ENCODE measurements around the gene NKIRAS1.
"Not testable (repeated sequence)": the region's sequence is repeated elsewhere in the genome, so short reads cannot be mapped to it uniquely, and the experiment has no call there.

The NKIRAS1 gene

GRCh38 chr3:23920151-23920655 is 3.4 kb upstream of the NKIRAS1 start:
- TF ChIP-seq GLIS3 (CRISPR knock-in tag; IDR thresholded peaks at IDR 0.05) (0 out of 2 replicates have a peak, but pooled peaks have one; percentile 57), ARNTL (CRISPR knock-in tag; IDR thresholded peaks at IDR 0.05; ENCODE audit: borderline replicate concordance, low read depth) (no peak)
- ATAC-seq, result no peak

GRCh38 chr3:23919628-23920027 is 2.8 kb upstream of the NKIRAS1 start:
- ATAC-seq, result no peak
- no peak for TF ChIP-seq PPARA (CRISPR knock-in tag; IDR thresholded peaks at IDR 0.05; ENCODE audit: borderline replicate concordance)
- no peak for TF ChIP-seq ARNTL (CRISPR knock-in tag; IDR thresholded peaks at IDR 0.05; ENCODE audit: borderline replicate concordance, low read depth)
- no peak for TF ChIP-seq ZFP30 (CRISPR knock-in tag; IDR thresholded peaks at IDR 0.05)
- no peak for TF ChIP-seq OSR1 (CRISPR knock-in tag; IDR thresholded peaks at IDR 0.05)
- TF ChIP-seq ZNF70 (CRISPR knock-in tag; IDR thresholded peaks at IDR 0.05), result no peak
- no peak for TF ChIP-seq SNAI2 (CRISPR knock-in tag; IDR thresholded peaks at IDR 0.05)
- TF ChIP-seq BACH2 (CRISPR knock-in tag; IDR thresholded peaks at IDR 0.05; ENCODE audit: borderline replicate concordance), result no peak
- no peak for TF ChIP-seq TSHZ2 (CRISPR knock-in tag; IDR thresholded peaks at IDR 0.05)
- no peak for TF ChIP-seq ZNF565 (CRISPR knock-in tag; conservative IDR thresholded peaks at IDR 0.05; ENCODE audit: low read depth)
- TF ChIP-seq GLIS3 (CRISPR knock-in tag; IDR thresholded peaks at IDR 0.05), result no peak
- TF ChIP-seq TCF4 (CRISPR knock-in tag; IDR thresholded peaks at IDR 0.05; ENCODE audit: borderline replicate concordance), result no peak
- no peak for TF ChIP-seq POU6F1 (CRISPR knock-in tag; IDR thresholded peaks at IDR 0.05; ENCODE audit: borderline replicate concordance, low read depth)
- no peak for TF ChIP-seq CREB5 (CRISPR knock-in tag; IDR thresholded peaks at IDR 0.05; ENCODE audit: low read depth)
- TF ChIP-seq ZNF8 (CRISPR knock-in tag; IDR thresholded peaks at IDR 0.05), result no peak
- no peak for TF ChIP-seq CSRNP3 (CRISPR knock-in tag; IDR thresholded peaks at IDR 0.05)
- TF ChIP-seq ISL1 (CRISPR knock-in tag; IDR thresholded peaks at IDR 0.05), result no peak
- no peak for TF ChIP-seq ZC3H10 (CRISPR knock-in tag; IDR thresholded peaks at IDR 0.05)

- ATAC-seq, result not testable (repeated sequence)
These were observed 1.5 kb upstream of the NKIRAS1 start for GRCh38 chr3:23918331-23918730.

- ATAC-seq, result peak; percentile 32; the same call in 2 of the 3 replicates
These were observed 1.0 kb upstream of the NKIRAS1 start for GRCh38 chr3:23917679-23918303.

GRCh38 chr3:23916152-23916885 is 471 bp downstream of the NKIRAS1 start:
- ATAC-seq, result peak; percentile 70
- TF ChIP-seq PPARA (CRISPR knock-in tag; IDR thresholded peaks at IDR 0.05; ENCODE audit: borderline replicate concordance) (no peak), ZFP3 (CRISPR knock-in tag; IDR thresholded peaks at IDR 0.05) (peak; percentile 12; the same call in 1 of the 2 replicates), RARB (CRISPR knock-in tag; IDR thresholded peaks at IDR 0.05) (no peak), TSHZ2 (CRISPR knock-in tag; IDR thresholded peaks at IDR 0.05) (0 out of 2 replicates have a peak, but pooled peaks have one; percentile 17), TOX (CRISPR knock-in tag; IDR thresholded peaks at IDR 0.05; ENCODE audit: borderline replicate concordance) (no peak), ARNTL (CRISPR knock-in tag; IDR thresholded peaks at IDR 0.05; ENCODE audit: borderline replicate concordance, low read depth) (no peak), CREB5 (CRISPR knock-in tag; IDR thresholded peaks at IDR 0.05; ENCODE audit: low read depth) (no peak), TCF4 (CRISPR knock-in tag; IDR thresholded peaks at IDR 0.05; ENCODE audit: borderline replicate concordance) (no peak), SNAI2 (CRISPR knock-in tag; IDR thresholded peaks at IDR 0.05) (no peak)

Measured in SK-N-SH treated with all-trans-retinoic acid at 6 μM for 48 hours (cell line).